ENCODE measurements around the gene C12orf42. TPM values are rescaled to one million over a fixed set of nuclear protein-coding genes. Genes with fewer than 3 reads are reported as not detected.

Gene C12orf42
- total and polyA plus RNA-seq, 2 of the 4 experiments (the other 2 are of a cell fraction) = not detected

DNA sequence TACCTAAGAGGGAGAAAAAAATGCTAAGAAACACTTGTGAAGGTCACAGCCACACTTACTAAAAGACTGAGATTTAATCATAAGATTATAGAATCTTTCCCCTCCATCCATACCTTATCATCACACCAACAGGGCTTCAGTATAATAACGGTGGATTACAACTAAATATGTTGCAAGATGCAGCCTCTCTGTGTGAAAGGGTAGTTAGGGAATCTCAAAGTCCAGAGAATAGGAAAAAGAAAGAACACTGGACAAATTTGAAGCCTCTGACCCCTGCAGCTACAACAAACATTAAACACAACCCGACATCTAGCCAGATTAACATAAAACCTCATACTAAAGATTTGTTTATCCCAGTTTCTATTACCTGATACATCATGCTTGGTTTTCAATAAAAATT is 181.0 kb downstream of the C12orf42 start:
- Histone ChIP-seq H3K27me3 (ENCODE audit: control insufficient read depth, insufficient read depth, low read length) (no peaks in the 10 kb centered on the region), H3K4me3 (ENCODE audit: insufficient read depth, low read depth, low read length) (no peak overlapping the region), H3K9me3 (ENCODE audit: control insufficient read depth, insufficient read depth, low read length) (peaks cover 11% of the 10 kb centered on the region), H4K5ac (ENCODE audit: low read depth, low read length) (no peak overlapping the region), H4K20me1 (ENCODE audit: insufficient read depth, low read length) (no peaks in the 10 kb centered on the region), H3K27ac (ENCODE audit: insufficient read depth, low read length) (no peak overlapping the region), H3K18ac (ENCODE audit: low read depth, low read length) (no peak overlapping the region), H3K4me2 (ENCODE audit: low read depth, low read length) (no peak overlapping the region), H3K14ac (replicated peaks; ENCODE audit: low read depth, low read length) (no peak overlapping the region), H3K4me1 (ENCODE audit: control insufficient read depth, insufficient read depth, low read length) (no peaks in the 10 kb centered on the region), H4K8ac (ENCODE audit: low read depth in 2 of 2, low read length in 2 of 2) (no peak overlapping the region), H3K9me1 (ENCODE audit: insufficient read depth, low read length) (no peaks in the 10 kb centered on the region), H3K23ac (ENCODE audit: low read depth, low read length) (no peak overlapping the region), H2BK20ac (ENCODE audit: low read depth, low read length) (no peak overlapping the region), H3K79me1 (ENCODE audit: low read depth in 1 of 2, low read length in 2 of 2) (no peaks in the 10 kb centered on the region), H2BK120ac (ENCODE audit: low read depth, low read length) (no peak overlapping the region), H2BK5ac (ENCODE audit: low read depth, low read length, poor library complexity, severe bottlenecking) (no peak overlapping the region), H3K36me3 (ENCODE audit: control insufficient read depth, insufficient read depth, low read length) (no peaks in the 10 kb centered on the region), H3K4ac (ENCODE audit: low read depth, low read length) (no peak overlapping the region), H2BK15ac (ENCODE audit: low read depth, low read length) (no peak overlapping the region), H2AFZ (replicated peaks; ENCODE audit: low read length, poor library complexity) (no peak overlapping the region), H3K9ac (ENCODE audit: low read depth, low read length) (no peak overlapping the region), H3K56ac (ENCODE audit: extremely low read depth, insufficient read depth, low read length) (no peak overlapping the region), H4K91ac (ENCODE audit: insufficient read depth, low read depth, low read length) (no peak overlapping the region), H2AK9ac (replicated peaks; ENCODE audit: low read depth, low read length, poor library complexity) (no peak overlapping the region), H2AK5ac (ENCODE audit: low read depth, low read length) (no peak overlapping the region)
- DNase-seq (no peak), ATAC-seq (ENCODE audit: low read depth) (no peak)
- CTCF ChIA-PET = no interaction called here
- intact Hi-C loops (cut with micrococcal nuclease) (no loop called here), in situ Hi-C loops (cut with MboI; ENCODE audit: low sequenced_read_pairs) (no loop called here), dilution Hi-C loops (cut with HindIII; ENCODE audit: low sequenced_read_pairs, unreplicated experiment) (no loop called here)
- TF ChIP-seq BHLHE40 (IDR thresholded peaks at IDR 0.05; ENCODE audit: low read depth, low read length) (no peak), FOS (IDR thresholded peaks at IDR 0.05; ENCODE audit: low read depth, low read length) (no peak)
- TF ChIP-seq, protein P1, sequence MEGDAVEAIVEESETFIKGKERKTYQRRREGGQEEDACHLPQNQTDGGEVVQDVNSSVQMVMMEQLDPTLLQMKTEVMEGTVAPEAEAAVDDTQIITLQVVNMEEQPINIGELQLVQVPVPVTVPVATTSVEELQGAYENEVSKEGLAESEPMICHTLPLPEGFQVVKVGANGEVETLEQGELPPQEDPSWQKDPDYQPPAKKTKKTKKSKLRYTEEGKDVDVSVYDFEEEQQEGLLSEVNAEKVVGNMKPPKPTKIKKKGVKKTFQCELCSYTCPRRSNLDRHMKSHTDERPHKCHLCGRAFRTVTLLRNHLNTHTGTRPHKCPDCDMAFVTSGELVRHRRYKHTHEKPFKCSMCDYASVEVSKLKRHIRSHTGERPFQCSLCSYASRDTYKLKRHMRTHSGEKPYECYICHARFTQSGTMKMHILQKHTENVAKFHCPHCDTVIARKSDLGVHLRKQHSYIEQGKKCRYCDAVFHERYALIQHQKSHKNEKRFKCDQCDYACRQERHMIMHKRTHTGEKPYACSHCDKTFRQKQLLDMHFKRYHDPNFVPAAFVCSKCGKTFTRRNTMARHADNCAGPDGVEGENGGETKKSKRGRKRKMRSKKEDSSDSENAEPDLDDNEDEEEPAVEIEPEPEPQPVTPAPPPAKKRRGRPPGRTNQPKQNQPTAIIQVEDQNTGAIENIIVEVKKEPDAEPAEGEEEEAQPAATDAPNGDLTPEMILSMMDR (conservative IDR thresholded peaks at IDR 0.05; ENCODE audit: low read depth, low read length) = no peak
- BruUV-seq (replicated peaks) = no TSS peak
- POLR2A ChIA-PET (ENCODE audit: unreplicated experiment) = no interaction called here
- no CpG with 5 or more reads among the region's 2 CpGs for WGBS, 2 experiments (ENCODE audit: extremely low coverage in 2 of 2, insufficient read length in 1 of 2)

Measured in IMR-90 (cell line).